Measurements from ENCODE around the gene EXOSC10. TPM values are rescaled to one million over a fixed set of nuclear protein-coding genes. Genes with fewer than 3 reads are reported as not detected.

The EXOSC10 gene
- total and polyA plus RNA-seq, 2 donors (not counting 3 experiments of a cell fraction or from before 2014, with no cell fraction given) = 74.9 to 103 TPM

DNA sequence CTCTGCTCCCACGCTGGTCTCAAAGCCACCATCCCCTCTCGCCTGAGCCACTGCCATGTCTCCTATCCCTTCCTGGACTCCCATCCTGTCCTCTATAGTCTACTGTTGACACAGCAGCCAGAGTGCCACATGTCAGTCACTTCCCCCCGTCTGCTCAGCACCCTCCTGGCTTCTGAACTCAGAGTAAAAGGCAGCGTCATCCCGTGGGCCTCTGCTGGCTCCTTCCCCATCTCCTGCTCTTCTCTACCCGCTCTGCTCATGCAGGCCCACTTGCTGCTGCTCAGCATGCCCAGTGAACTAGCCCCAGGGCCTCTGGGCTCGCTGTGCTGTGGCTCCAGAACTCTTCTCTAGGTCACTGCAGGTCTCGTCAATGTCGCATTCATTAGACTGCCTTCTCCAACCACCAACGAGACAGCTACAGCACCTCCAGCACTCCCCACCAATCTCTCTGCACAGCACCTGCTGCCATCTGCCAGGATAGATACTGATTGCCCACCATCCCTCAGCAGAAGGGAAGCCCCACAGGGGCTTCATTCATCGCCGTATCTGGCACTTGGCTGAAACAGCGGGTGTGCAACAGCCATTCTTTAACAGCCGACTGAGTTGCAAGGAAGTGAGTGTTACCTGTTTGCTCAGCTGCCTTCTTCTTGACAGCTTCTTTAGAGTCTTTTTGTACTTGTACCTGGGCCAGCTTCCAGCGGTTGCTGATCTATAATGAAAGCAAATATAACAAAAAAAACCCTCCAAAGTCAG, 28.0 kb downstream of the EXOSC10 start:
- Histone ChIP-seq H3K27ac (ENCODE audit: insufficient read depth, low read depth, low read length) (no peak overlapping the region), H3K4me2 (ENCODE audit: insufficient read depth, low read length) (no peak overlapping the region), H3K9me1 (replicated peaks; ENCODE audit: control insufficient read depth, extremely low read depth, insufficient read depth, low read length) (no peaks in the 10 kb centered on the region), H4K20me1 (replicated peaks; ENCODE audit: control insufficient read depth, extremely low read depth, insufficient read depth, low read length) (no peaks in the 10 kb centered on the region), H3K27me3 (ENCODE audit: control insufficient read depth in 2 of 2, insufficient read depth in 2 of 2, low read length in 2 of 2) (no peaks in the 10 kb centered on the region), H3K9ac (replicated peaks; ENCODE audit: extremely low read depth, insufficient read depth, low read length) (no peak overlapping the region), H3K79me2 (ENCODE audit: control insufficient read depth, insufficient read depth, low read length) (no peaks in the 10 kb centered on the region), H3K4me1 (ENCODE audit: control insufficient read depth, extremely low read depth, insufficient read depth, low read length) (no peaks in the 10 kb centered on the region), H3K4me3 (replicated peaks in 1 of 3; ENCODE audit: insufficient read depth in 1 of 3, low read depth in 1 of 3, low read length in 3 of 3) (no peak overlapping the region), H2AFZ (ENCODE audit: low read depth, low read length) (no peak overlapping the region), H3K9me3 (replicated peaks; ENCODE audit: control insufficient read depth, insufficient read depth, low read length) (no peaks in the 10 kb centered on the region), H3K36me3 (ENCODE audit: control insufficient read depth in 2 of 2, extremely low read depth in 1 of 2, insufficient read depth in 2 of 2, low read length in 2 of 2) (peaks cover 37 to 62% of the 10 kb centered on the region in 2 experiments)
- CTCF ChIA-PET = interaction anchor here (1.0 to 2.0 kb wide), 2 partner anchors 17 to 34 kb away, joined by 3 to 10 read pairs; no protein-coding TSS in a partner anchor
- intact Hi-C loops (cut with micrococcal nuclease) (no loop called here), dilution Hi-C loops (cut with MboI; ENCODE audit: extremely low pct_ligation_motif_present, low sequenced_read_pairs) (no loop called here)
- FAIRE-seq = no peak
- no peak for DNase-seq (ENCODE audit: low read depth, low spot score)
- TF ChIP-seq GATA2 (IDR thresholded peaks at IDR 0.05; ENCODE audit: insufficient read depth, insufficient read length, low read depth, low read length) = no peak
- TF ChIP-seq CTCF (IDR thresholded peaks at IDR 0.05; ENCODE audit: extremely low read depth in 1 of 2, insufficient read depth in 1 of 2, low read depth in 1 of 2, low read length in 2 of 2) = no peak
- TF ChIP-seq POLR2AphosphoS5 (IDR thresholded peaks at IDR 0.05; ENCODE audit: insufficient read depth, low read depth, low read length) = no peak
- no peak for TF ChIP-seq POLR2A (IDR thresholded peaks at IDR 0.05; ENCODE audit: low read depth, low read length)
- no peak for TF ChIP-seq FOS (IDR thresholded peaks at IDR 0.05; ENCODE audit: borderline replicate concordance, insufficient read depth, low read length)
- no peak for TF ChIP-seq EZH2 (IDR thresholded peaks at IDR 0.05; ENCODE audit: borderline replicate concordance, low read depth, low read length, severe bottlenecking)
- TF ChIP-seq, protein P1, sequence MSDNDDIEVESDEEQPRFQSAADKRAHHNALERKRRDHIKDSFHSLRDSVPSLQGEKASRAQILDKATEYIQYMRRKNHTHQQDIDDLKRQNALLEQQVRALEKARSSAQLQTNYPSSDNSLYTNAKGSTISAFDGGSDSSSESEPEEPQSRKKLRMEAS (IDR thresholded peaks at IDR 0.05; ENCODE audit: insufficient read depth, insufficient read length) = no peak
- no peak for TF ChIP-seq JUN (IDR thresholded peaks at IDR 0.05; ENCODE audit: borderline replicate concordance, insufficient read depth, insufficient read length, low read depth)
- TF ChIP-seq MYC (IDR thresholded peaks at IDR 0.05; ENCODE audit: low read depth, low read length) = no peak
- no TSS peak for BruUV-seq (replicated peaks)
- POLR2A ChIA-PET = no interaction called here
